VCaP (cell line): ENCODE results near the gene CNIH2.
A peak's percentile ranks its signal among the peaks of the same experiment; 100 is the strongest.

Experiments used
- H3K27ac ChIP-seq: fragments of 450-650 bp; 2 replicates; pipeline ENCODE4 v1.5.1; 2017
- CTCF ChIP-seq: fragments of 450-650 bp; conservative IDR thresholded peaks from 2 replicates; pipeline ENCODE4 v1.5.1; 2017; ENCODE audit warnings: mild to moderate bottlenecking, moderate library complexity

Gene CNIH2

DNA sequence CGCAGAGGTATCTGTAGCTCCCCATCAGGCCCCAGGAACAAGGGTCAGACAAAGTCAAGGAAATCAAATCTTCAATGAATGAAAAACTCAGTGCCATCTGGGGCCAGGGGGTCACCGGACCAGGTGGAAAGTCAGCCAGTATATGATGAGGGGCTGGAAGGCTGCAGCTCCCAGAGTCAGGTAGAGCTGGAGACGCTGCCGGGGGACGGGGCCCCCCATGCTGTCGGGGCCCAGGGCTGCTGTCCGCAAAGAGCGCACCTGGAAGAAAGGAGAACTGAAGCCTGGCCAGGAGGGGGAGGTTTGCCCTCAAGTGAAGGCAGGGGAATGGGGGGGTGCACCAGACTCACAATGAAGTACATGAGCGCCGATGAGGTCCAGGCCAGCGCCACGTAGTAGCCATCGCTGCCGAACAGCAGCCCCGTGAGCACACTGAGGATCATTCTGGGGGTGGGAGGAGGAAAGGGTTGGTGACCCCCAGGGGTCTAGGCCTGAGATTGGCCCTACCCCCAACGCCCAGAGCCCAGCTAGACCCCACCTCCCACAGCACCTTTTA lies 6.6 kb downstream of the CNIH2 start:
- TF ChIP-seq CTCF = no peak
- peak overlapping the region; percentile 98; the same call in 1 of the 2 replicates for H3K27ac ChIP-seq

GRCh38 chr11:66285250-66285947 lies 7.4 kb downstream of the CNIH2 start:
- peak overlapping the region; percentile 98 for H3K27ac ChIP-seq
- TF ChIP-seq CTCF = no peak

GRCh38 chr11:66286699-66287098 lies 8.7 kb downstream of the CNIH2 start:
- H3K27ac ChIP-seq = peak overlapping the region; percentile 98
- no peak for TF ChIP-seq CTCF

DNA sequence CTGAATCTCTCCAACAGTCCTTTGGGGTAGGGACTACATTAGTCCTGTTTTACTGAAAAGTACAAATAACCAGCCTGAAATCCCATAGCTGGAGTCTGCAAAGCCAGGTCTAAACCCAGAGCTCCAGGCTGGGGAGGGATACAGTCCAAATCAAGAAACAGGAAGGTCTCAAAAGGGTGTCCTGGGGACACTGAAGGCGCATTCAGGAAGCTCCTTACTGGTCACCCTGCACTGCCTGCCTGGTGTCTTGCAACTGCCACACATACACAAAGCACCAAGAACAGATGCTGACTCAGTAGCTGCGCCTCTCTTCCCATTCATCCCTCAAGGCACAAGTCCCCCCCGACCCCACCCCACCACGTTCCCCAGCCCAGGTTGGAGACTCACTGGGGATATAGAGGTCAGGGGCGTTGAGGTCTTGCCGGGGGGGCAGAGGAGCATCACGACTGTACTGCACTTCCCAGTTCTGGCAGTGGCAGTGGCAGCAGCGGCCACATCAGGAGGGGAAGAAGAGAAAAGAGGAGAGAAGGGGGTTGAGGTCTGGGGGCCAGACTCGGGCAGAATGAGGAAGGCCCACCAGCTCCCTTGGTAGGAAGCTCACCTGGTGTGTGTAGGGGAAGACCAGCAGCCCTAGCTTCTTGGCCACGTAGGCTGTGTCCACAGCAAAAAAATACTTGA lies 9.4 kb downstream of the CNIH2 start:
- TF ChIP-seq CTCF = no peak
- H3K27ac ChIP-seq = peak overlapping the region; percentile 98

GRCh38 chr11:66287889-66288670 lies 10.1 kb downstream of the CNIH2 start:
- TF ChIP-seq CTCF = no peak
- peak overlapping the region; percentile 98 for H3K27ac ChIP-seq

DNA sequence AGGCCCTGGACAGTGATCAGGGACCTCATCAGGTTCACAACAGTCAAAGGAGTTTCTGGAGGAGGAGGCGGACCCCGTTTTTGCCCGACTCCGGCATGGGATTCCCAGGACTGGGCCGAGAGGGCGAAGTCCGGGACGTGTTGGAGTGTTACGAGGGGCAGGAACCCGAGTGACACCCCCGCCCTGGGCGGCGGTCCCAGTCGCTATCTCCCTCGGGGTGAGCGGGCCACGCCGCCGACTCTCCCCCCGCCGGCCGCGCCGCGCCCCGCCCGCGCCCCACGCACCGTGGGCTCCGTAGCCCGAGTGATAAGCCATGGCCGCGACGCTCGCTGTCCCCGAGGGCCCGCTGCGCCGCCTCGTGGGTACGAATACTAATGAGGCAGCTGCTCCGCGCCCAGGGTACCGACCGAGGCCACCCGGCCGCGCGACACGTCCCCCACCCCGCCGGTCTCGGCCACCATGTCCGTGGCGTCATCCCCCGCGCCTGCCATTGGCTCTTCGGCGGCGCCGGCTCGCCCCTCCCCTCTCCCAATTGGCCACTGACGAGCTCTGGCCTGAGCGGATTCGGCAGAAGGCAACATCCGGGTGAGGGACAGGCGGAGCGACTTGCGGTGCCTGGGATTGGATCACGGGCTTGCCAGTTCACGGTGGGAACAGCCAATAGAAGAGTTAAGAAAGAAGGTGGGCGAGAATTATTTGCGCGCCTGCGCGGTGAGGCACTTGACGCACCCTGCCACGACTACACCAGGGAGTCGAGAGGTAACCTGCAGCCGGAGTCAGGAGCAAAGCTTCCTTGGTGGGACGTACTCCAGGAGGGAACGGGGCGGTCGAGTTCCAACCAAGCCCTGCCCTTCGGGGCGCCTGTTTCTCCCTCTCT lies 10.9 kb downstream of the CNIH2 start, which contains the start of gene YIF1A:
TSS of gene YIF1A (minus strand) at position 473 of the 877 bp plus-strand sequence. CDS start at position 315, 158 bp downstream.
- H3K27ac ChIP-seq = peak within 1 kb of the TSS; percentile 98
- peak; percentile 54 for TF ChIP-seq CTCF
